GM23338 (cell line): ENCODE results near the gene FAM111B.

Source experiments
- CTCF ChIP-seq, 2 experiments: fragments of 200-600 bp in 1 of 2; sonication (generic) in 1 of 2; conservative IDR thresholded peaks; 2 replicates each; pipeline versions ENCODE4 v1.5.1 to v1.6.1; 2016 to 2017; ENCODE audit warnings: antibody characterized with exemption in 2 of 2, low read depth in 2 of 2, mild to moderate bottlenecking in 2 of 2, moderate library complexity in 1 of 2
- ETS1 ChIP-seq: IDR thresholded peaks from 2 replicates; pipeline ENCODE4 v1.6.1; 2016; ENCODE audit warnings: antibody characterized with exemption
- EZH2 ChIP-seq: fragments of 200-600 bp; sonication (generic); IDR thresholded peaks from one replicate; pipeline ENCODE4 v1.8.0; 2017; ENCODE audit warnings: antibody characterized with exemption, mild to moderate bottlenecking, low read depth; ENCODE audit not compliant: unreplicated experiment
- EZH2phosphoT487 ChIP-seq: fragments of 200-600 bp; sonication (generic); IDR thresholded peaks from one replicate; pipeline ENCODE4 v1.8.1; 2018; ENCODE audit warnings: antibody characterized with exemption; ENCODE audit not compliant: unreplicated experiment
- JUNB ChIP-seq: IDR thresholded peaks from one replicate; pipeline ENCODE4 v1.6.1; 2016; ENCODE audit warnings: antibody characterized with exemption; ENCODE audit not compliant: unreplicated experiment
- POLR2AphosphoS5 ChIP-seq: IDR thresholded peaks from 2 replicates; pipeline ENCODE4 v1.6.1; 2016; ENCODE audit warnings: antibody characterized with exemption, low read depth
- REST ChIP-seq: IDR thresholded peaks from one replicate; pipeline ENCODE4 v1.6.1; 2018; ENCODE audit warnings: antibody characterized with exemption; ENCODE audit not compliant: unreplicated experiment
- ZNF114 ChIP-seq: fragments of 250-450 bp; sonication (Bioruptor Pico); IDR thresholded peaks from 2 replicates; pipeline ENCODE4 v1.5.0; 2020; ENCODE audit warnings: mild to moderate bottlenecking, moderate library complexity

- TF ChIP-seq CTCF (conservative IDR thresholded peaks at IDR 0.05; ENCODE audit: low read depth in 2 of 2) (no peak), EZH2 (no peak), POLR2AphosphoS5 (no peak), ZNF114 (no peak), REST (no peak), JUNB (no peak), EZH2phosphoT487 (no peak), ETS1 (no peak)
Observed at GRCh38 chr11:59115553-59115952, 8.5 kb downstream of the FAM111B start.
